GM12864 (cell line): ENCODE measurements around the gene KANSL1.
A peak's percentile ranks its signal among the peaks of the same experiment; 100 is the strongest.

Experiments used
- DNase-seq: peaks from one replicate; pipeline ENCODE4 v3.0.0-alpha.2; 2011; ENCODE audit warnings: low read depth
- H3K4me3 ChIP-seq: 2 replicates; pipeline ENCODE4 v1.5.1; 2011; ENCODE audit warnings: mild to moderate bottlenecking, low read depth, low read length, control low read depth
- TF ChIP-seq, protein P1 (sequence below): IDR thresholded peaks from 2 replicates; pipeline ENCODE4 v1.5.1; 2011; ENCODE audit warnings: low read depth, mild to moderate bottlenecking, moderate library complexity, low read length, control low read depth, inconsistent platforms; ENCODE audit errors: missing control alignments

Gene KANSL1

DNA sequence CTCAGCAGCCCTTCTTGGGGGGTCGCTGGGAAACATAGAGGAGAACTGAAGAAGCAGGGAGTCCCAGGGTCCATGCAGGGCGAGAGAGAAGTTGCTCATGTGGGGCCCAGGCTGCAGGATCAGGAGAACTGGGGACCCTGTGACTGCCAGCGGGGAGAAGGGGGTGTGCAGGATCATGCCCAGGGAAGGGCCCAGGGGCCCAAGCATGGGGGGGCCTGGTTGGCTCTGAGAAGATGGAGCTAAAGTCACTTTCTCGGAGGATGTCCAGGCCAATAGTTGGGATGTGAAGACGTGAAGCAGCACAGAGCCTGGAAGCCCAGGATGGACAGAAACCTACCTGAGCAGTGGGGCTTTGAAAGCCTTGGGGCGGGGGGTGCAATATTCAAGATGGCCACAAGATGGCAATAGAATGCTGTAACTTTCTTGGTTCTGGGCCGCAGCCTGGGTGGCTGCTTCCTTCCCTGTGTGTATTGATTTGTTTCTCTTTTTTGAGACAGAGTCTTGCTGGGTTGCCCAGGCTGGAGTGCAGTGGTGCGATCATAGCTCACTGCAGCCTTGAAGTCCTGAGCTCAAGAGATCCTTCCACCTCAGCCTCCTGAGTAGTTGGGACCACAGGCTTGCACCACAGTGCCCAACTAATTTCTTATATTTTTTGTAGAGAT, 190.8 kb downstream of the KANSL1 start:
- peak; percentile 25 for DNase-seq

DNA sequence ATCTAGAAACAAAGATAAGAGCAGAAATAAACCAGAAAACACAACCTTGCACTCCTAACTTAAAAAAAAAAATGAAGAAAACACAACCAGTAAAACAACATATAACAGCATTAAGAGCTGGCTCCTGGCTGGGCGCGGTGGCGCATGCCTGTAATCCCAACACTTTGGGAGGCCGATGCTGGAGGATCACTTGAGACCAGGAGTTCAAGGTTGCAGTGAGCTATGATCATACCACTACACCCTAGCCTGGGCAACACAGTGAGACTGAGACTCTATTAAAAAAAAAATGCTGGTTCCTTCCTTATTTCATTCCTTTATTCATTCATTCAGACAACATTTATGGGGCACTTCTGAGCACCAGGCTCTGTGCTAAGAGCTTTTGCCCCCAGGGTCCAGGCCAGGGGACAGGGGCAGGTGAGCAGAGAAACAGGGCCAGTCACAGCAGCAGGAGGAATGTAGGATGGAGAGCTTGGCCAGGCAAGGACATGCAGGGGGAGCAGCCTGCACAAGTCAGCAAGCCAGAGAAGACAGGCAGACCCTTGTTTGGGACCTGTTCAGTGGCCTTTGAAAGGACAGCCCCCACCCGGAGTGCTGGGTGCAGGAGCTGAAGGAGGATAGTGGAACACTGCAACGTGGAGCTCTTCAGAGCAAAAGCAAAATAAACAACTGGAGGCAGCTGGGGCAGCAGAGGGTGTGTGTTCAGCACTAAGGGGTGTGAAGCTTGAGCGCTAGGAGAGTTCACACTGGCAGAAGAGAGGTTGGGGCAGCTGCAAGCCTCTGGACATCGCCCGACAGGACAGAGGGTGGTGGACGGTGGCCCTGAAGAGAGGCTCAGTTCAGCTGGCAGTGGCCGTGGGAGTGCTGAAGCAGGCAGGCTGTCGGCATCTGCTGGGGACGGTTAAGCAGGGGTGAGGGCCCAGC, 191.6 kb downstream of the KANSL1 start:
- H3K4me3 ChIP-seq = no peak overlapping the region
- no peak for DNase-seq
- TF ChIP-seq, protein P1, sequence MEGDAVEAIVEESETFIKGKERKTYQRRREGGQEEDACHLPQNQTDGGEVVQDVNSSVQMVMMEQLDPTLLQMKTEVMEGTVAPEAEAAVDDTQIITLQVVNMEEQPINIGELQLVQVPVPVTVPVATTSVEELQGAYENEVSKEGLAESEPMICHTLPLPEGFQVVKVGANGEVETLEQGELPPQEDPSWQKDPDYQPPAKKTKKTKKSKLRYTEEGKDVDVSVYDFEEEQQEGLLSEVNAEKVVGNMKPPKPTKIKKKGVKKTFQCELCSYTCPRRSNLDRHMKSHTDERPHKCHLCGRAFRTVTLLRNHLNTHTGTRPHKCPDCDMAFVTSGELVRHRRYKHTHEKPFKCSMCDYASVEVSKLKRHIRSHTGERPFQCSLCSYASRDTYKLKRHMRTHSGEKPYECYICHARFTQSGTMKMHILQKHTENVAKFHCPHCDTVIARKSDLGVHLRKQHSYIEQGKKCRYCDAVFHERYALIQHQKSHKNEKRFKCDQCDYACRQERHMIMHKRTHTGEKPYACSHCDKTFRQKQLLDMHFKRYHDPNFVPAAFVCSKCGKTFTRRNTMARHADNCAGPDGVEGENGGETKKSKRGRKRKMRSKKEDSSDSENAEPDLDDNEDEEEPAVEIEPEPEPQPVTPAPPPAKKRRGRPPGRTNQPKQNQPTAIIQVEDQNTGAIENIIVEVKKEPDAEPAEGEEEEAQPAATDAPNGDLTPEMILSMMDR = no peak

More for the DNA sequence above, 190.8 kb downstream of the KANSL1 start:
- TF ChIP-seq, protein P1 = peak; percentile 87
- no peak overlapping the region for H3K4me3 ChIP-seq

DNA sequence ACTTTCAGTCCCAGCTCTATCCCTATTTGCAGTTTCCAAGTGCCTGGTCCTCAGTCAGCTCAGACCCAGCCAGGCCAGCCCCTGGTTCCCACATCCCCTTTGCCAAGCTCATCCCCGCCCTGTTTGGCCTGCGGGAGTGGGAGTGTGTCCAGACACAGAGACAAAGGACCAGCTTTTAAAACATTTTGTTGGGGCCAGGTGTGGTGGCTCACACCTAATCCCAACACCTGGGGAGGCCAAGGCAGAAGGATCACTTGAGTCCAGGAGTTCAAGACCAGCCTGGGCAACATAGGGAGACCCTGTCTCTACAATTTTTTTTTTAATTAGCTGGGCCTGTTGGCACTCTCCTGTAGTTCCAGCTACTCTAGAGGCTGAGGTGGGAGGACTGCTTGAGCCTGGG, 192.5 kb downstream of the KANSL1 start:
- TF ChIP-seq, protein P1 = no peak
- no peak overlapping the region for H3K4me3 ChIP-seq
- DNase-seq = no peak

DNA sequence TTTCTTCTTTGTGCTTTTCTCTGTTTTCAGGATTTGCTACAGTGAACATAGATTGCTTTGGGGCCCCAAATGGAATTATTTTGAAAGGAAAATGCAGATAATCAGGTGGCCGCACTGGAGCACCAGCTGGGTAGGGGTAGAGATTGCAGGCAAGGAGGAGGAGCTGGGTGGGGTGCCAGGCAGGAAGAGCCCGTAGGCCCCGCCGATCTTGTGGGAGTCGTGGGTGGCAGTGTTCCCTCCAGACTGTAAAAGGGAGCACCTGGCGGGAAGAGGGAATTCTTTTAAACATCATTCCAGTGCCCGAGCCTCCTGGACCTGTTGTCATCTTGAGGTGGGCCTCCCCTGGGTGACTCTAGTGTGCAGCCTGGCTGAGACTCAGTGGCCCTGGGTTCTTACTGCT, 192.9 kb downstream of the KANSL1 start:
- TF ChIP-seq, protein P1 = no peak
- no peak for DNase-seq
- H3K4me3 ChIP-seq = no peak overlapping the region

DNA sequence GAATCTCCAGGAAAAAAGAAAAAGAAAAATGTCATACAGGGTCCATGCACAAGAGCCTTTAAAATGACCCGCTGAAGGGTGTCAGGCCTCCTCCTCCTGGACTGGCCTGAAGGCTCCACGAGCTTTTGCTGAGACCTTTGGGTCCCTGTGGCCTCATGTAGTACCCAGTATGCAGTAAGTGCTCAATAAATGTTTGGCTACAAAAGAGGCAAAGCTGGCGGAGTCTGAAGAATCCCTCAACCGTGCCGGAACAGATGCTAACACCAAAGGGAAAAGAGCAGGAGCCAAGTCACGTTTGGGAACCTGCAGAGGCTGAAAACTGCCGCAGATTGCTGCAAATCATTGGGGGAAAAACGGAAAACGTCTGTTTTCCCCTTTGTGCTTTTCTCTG, 193.3 kb downstream of the KANSL1 start:
- TF ChIP-seq, protein P1 = no peak
- DNase-seq = no peak

DNA sequence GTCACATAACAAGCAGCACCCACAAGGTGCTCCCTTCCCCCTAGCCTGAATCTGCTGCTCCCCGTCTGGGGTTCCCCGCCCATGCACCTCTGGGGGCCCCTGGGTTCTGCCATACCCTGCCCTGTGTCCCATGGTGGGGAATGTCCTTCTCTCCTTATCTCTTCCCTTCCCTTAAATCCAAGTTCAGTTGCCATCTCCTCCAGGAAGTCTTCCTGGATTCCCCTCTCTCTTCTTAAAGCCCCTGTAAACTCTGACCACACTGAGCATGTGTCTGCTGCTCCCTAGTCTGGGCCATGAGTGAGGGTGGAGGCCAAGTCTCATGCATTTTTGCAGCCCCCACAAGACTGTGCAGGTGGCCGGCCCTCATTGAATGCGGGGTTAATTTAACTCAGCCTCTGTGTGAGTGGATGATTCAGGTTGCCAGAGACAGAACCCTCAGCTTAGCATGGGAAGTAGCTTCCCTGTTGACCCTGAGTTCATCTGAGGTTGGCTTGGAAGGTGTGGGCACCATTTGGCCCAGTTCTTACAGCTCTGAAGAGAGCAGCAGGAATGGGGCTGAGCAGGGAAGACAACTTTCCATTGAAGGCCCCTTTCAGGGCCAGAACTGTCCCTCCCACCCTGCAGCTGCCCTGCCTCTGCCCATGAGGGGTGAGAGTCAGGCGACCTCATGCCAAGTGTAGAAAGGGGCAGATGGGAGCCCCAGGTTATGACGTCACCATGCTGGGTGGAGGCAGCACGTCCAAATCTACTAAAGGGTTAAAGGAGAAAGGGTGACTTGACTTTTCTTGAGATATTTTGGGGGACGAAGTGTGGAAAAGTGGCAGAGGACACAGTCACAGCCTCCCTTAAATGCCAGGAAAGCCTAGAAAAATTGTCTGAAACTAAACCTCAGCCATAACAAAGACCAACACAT, 194.0 kb downstream of the KANSL1 start, which contains the start of gene STH:
STH (plus strand) TSS at position 264 of the 913 bp plus-strand sequence; CDS start at position 294, 30 bp downstream.
- TF ChIP-seq, protein P1 = no peak
- no peak for DNase-seq

More for the DNA sequence above, 193.3 kb downstream of the KANSL1 start:
- no peak overlapping the region for H3K4me3 ChIP-seq

More for the DNA sequence above, 194.0 kb downstream of the KANSL1 start, which contains the start of gene STH:
- H3K4me3 ChIP-seq = no peak within 1 kb of the TSS
